Adrenal gland (tissue), 12 donors: ENCODE measurements around the gene PCDHAC2. TPM values are rescaled to one million over a fixed set of nuclear protein-coding genes. Genes with fewer than 3 reads are reported as not detected.
A peak's percentile ranks its signal among the peaks of the same experiment; 100 is the strongest.

Experiments
- DNase-seq, 7 donors: peaks; one replicate each; pipeline ENCODE4 v3.0.0-alpha.2; 2019 to 2020
- H3K27ac ChIP-seq, 5 donors: fragments of 200-600 bp; sonication (generic) in 4 of 5; 1 replicate in 3 of 5; 2 replicates in 2 of 5; pipeline versions ENCODE4 v1.5.1 to v1.8.0; 2016 to 2020; ENCODE audit warnings: mild to moderate bottlenecking in 1 of 5
- H3K27me3 ChIP-seq: fragments of 200-600 bp; 2 replicates; pipeline ENCODE4 v1.8.0; 2021
- H3K36me3 ChIP-seq, 2 donors: fragments of 200-600 bp; replicated peaks in 1 of 2; 1 replicate in 1 of 2; 2 replicates in 1 of 2; pipeline versions ENCODE4 v1.5.1 to v1.8.0; 2018 to 2022
- H3K4me1 ChIP-seq, 2 donors: fragments of 200-600 bp; replicated peaks in 1 of 2; 1 replicate in 1 of 2; 2 replicates in 1 of 2; pipeline versions ENCODE4 v1.5.1 to v1.8.0; 2018 to 2021
- H3K4me3 ChIP-seq, 4 donors: fragments of 200-600 bp; sonication (generic) in 3 of 4; one replicate each; pipeline ENCODE4 v1.5.1; 2016 to 2018
- H3K9me3 ChIP-seq, 3 donors: fragments of 200-600 bp; sonication (generic) in 1 of 3; replicated peaks in 1 of 3; 1 replicate in 2 of 3; 2 replicates in 1 of 3; pipeline versions ENCODE4 v1.5.1 to v1.8.0; 2016 to 2021
- CTCF ChIP-seq, 6 experiments: fragments of 450-650 bp in 4 of 6; fragments of 200-600 bp in 2 of 6; sonication (generic) in 1 of 6; IDR thresholded peaks; 1 replicate in 5 of 6; 2 replicates in 1 of 6; pipeline versions ENCODE4 v1.5.1 to v1.8.0; 2016 to 2021; ENCODE audit warnings: antibody characterized with exemption in 6 of 6, mild to moderate bottlenecking in 2 of 6, moderate library complexity in 1 of 6
- POLR2A ChIP-seq, 2 donors: fragments of 450-650 bp; IDR thresholded peaks; one replicate each; pipeline ENCODE4 v1.6.1; 2017; ENCODE audit warnings: antibody characterized with exemption in 2 of 2, mild to moderate bottlenecking in 2 of 2, moderate library complexity in 1 of 2
- WGBS, 4 donors: extraction: QIAGEN DNeasy Blood & Tissue Kit in 2 of 4; methylation state at CpG; one replicate each; pipeline versions ENCODE4 v1.1.5 to v1.1.7; 2013 to 2017; 5-methylcytosine and 5-hydroxymethylcytosine counted together
- intact Hi-C, 2 donors: fragments of 100-400 bp; cut with DNase I; formaldehyde crosslinking; loops; one replicate each; pipeline versions ENCODE4 v1.14.1 to v1.15.0; 2022 to 2023
- polyA plus RNA-seq, 3 donors: library from polyadenylated mRNA; stranded (reverse); fragments of 200-250 nt in 2 of 3; fragments of 350-450 nt in 1 of 3; fragmentation: Illumina TruSeq in 1 of 3; extraction: RNeasy Lipid Tissue Mini Kit (QIAGEN cat#74804) in 1 of 3; gene quantifications; one replicate each; pipeline ENCODE4 v1.2.3, GENCODE V29; 2013 to 2014
- total RNA-seq, 9 donors: library from RNA; depleted of rRNA in 4 of 9; stranded (reverse); fragments of >200 nt in 4 of 9; fragments of 120-200 nt in 1 of 9; fragmentation: NEBNext Ultra II Directional in 1 of 9; extraction: Animal tissue kit (Norgen Biotek cat#: 25700) in 1 of 9; gene quantifications; one replicate each; pipeline versions ENCODE4 v1.1.0 to v1.2.4, GENCODE V29; 2013 to 2023
- donor health status: healthy with polysubstance abuse.
- donor health status: Bipolar disorder and iron deficiency.
- donor health status: DM: yes; HTN: yes; CAD: no.
- donor health status: DM: no; HTN: no; CAD: no.
- donor health status: DM: no; HTN: no; CAD: no.
- donor health status: DM: yes; HTN: yes; CAD: no.

Gene PCDHAC2
- total and polyA plus RNA-seq, 12 donors = 0.07 to 6.5 (median 1.1) TPM

GRCh38 chr5:140926443-140927227, 39.6 kb upstream of the PCDHAC2 start:
- no peaks in the 10 kb centered on the region for H3K4me1 ChIP-seq
- TF ChIP-seq POLR2A (IDR thresholded peaks at IDR 0.05) = no peak
- peak; percentile 28 to 76 (median 59) for TF ChIP-seq CTCF (IDR thresholded peaks at IDR 0.05)
- DNase-seq = peak; percentile 42 to 90 (median 68)
- H3K4me3 ChIP-seq = peak overlapping the region in 1 of 4 donors; percentile 53
- WGBS, 4 donors = 0 to 5% (median 2%) methylated on average over 10 to 74 of the region's 74 CpGs
- H3K36me3 ChIP-seq = no peaks in the 10 kb centered on the region
- H3K27me3 ChIP-seq = peaks cover 13% of the 10 kb centered on the region
- peak overlapping the region in 2 of 5 donors; percentile 41 to 53 for H3K27ac ChIP-seq
- H3K9me3 ChIP-seq = no peaks in the 10 kb centered on the region
- intact Hi-C loops = no loop called here

GRCh38 chr5:140927228-140927573, 39.1 kb upstream of the PCDHAC2 start:
- TF ChIP-seq CTCF (IDR thresholded peaks at IDR 0.05) (no peak), POLR2A (IDR thresholded peaks at IDR 0.05) (no peak)
- peak overlapping the region in 1 of 4 donors; percentile 53 for H3K4me3 ChIP-seq
- peak in 1 of 7 donors; percentile 3 for DNase-seq
- H3K9me3 ChIP-seq = no peaks in the 10 kb centered on the region
- 0 to 7% (median 4%) methylated on average over 5 to 26 of the region's 26 CpGs; no CpG with 5 or more reads in 1 of the 4 donors for WGBS, 4 donors
- H3K36me3 ChIP-seq = no peaks in the 10 kb centered on the region
- peaks cover 13% of the 10 kb centered on the region for H3K27me3 ChIP-seq
- peak overlapping the region in 2 of 5 donors; percentile 41 to 53 for H3K27ac ChIP-seq
- intact Hi-C loops = no loop called here
- no peaks in the 10 kb centered on the region for H3K4me1 ChIP-seq

GRCh38 chr5:140934964-140935606, 31.2 kb upstream of the PCDHAC2 start:
- intact Hi-C loops = no loop called here
- H3K9me3 ChIP-seq = no peaks in the 10 kb centered on the region
- H3K4me3 ChIP-seq = no peak overlapping the region
- no peaks in the 10 kb centered on the region for H3K4me1 ChIP-seq
- 63 to 70% (median 66%) methylated on average over 4 of the region's 4 CpGs for WGBS, 4 donors
- H3K27me3 ChIP-seq = no peaks in the 10 kb centered on the region
- no peak overlapping the region for H3K27ac ChIP-seq
- DNase-seq = no peak
- no peaks in the 10 kb centered on the region for H3K36me3 ChIP-seq
- TF ChIP-seq POLR2A (IDR thresholded peaks at IDR 0.05) = no peak
- TF ChIP-seq CTCF (IDR thresholded peaks at IDR 0.05) = no peak

- DNase-seq = no peak
- intact Hi-C loops = no loop called here
- WGBS, 4 donors = 27 to 71% (median 51%) methylated on average over 2 of the region's 2 CpGs
These were observed 19.7 kb upstream of the PCDHAC2 start for GRCh38 chr5:140946578-140946977.

More at GRCh38 chr5:140946578-140946977, 19.7 kb upstream of the PCDHAC2 start:
- Histone ChIP-seq H3K36me3 (no peaks in the 10 kb centered on the region), H3K27me3 (peaks cover 1% of the 10 kb centered on the region), H3K4me1 (no peaks in the 10 kb centered on the region), H3K4me3 (no peak overlapping the region), H3K9me3 (no peaks in the 10 kb centered on the region), H3K27ac (no peak overlapping the region)
- TF ChIP-seq CTCF (IDR thresholded peaks at IDR 0.05) (no peak), POLR2A (IDR thresholded peaks at IDR 0.05) (no peak)
